HG03442 (cell line): ENCODE results near the gene IGLON5.

Experiments used
- ATAC-seq: cut with Tn5 transposase; IDR thresholded peaks from one replicate; pipeline ENCODE4 v1.9.1; 2021; ENCODE audit warnings: mild to moderate bottlenecking, moderate library complexity; ENCODE audit not compliant: unreplicated experiment

IGLON5 gene

DNA sequence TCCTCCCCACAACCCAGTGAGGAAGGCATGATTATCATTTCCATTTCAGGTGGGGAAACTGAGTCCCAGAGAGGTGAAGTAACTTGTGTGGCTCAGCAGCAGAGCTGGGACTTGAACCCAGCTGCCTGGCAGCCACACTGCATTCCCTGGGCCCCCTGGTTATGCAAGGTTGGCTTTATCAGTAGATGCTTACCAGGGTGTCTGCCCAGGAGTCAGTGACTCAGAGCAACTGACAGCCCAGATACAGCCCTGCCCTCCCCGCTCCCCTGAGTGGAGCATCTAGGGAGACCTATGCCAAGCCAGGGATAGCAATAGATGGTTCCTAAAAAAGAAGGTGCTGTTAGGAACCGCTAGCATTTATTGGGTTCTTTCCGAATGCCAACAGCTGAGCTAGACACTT is 5.9 kb downstream of the IGLON5 start:
- no peak for ATAC-seq

DNA sequence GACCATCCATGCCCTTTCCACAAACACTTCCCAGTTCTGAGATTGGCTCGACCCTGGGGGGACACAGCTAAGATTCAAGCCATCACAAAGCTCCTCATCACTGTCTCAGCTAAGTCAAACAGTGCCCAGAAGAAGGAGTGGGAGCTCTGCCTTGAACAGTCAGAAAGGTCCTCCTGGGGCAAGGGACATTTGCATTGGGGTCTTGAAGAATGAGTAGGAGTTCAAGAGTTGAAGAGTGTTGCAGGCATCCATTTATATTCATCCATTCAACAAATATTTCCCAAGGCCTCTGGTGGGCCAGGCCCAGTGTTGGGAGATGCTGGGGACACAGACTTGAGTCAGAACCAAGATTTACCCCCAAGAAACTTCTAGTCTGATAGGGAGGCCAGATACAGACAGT is 6.5 kb downstream of the IGLON5 start:
- ATAC-seq: no peak

DNA sequence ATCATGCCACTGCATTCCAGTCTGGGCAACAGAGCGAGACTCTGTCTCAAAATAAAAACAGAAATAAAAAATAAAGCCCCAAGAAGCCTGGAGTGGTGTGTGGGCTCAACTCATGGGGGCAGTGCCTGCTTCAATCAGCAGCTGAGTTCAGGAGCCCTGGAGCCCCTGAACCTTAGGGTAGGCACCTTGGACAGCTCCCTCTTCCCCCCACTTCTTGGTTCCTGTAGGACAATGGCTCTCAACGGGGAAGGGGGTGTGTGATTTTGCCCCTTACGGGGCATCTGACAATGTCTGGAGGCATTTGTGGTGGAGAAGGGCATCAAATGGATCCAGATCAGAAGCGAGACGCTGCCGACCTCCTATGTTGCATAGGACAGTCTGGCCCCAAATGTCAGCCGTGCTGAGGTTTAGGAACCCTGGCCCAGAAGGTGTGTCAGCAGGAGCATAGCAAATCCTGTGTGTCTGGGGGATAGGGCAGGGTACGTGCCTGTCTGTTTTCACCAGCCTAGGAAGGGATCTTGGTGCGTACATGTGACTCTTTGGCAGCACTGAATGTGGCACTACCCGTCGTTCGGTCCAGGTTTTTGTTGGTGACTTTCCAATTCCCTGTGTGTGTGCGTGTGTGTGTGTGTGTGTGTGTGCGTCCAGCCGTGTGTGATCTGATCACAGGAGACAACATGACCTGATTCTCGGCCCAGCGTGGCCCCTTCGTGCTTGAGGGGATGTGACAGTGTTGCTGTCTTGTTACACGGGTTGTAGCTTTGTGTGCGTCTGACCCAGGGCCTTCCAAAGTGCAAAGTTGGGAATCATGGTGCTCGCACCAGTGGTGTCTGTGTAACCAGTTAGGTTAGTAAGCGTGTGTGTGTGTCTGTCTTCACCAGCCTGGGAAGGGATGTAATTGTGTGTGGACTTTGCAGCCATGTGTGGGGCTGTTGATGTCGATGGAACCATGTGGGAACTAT is 7.5 kb downstream of the IGLON5 start:
- ATAC-seq: no peak

DNA sequence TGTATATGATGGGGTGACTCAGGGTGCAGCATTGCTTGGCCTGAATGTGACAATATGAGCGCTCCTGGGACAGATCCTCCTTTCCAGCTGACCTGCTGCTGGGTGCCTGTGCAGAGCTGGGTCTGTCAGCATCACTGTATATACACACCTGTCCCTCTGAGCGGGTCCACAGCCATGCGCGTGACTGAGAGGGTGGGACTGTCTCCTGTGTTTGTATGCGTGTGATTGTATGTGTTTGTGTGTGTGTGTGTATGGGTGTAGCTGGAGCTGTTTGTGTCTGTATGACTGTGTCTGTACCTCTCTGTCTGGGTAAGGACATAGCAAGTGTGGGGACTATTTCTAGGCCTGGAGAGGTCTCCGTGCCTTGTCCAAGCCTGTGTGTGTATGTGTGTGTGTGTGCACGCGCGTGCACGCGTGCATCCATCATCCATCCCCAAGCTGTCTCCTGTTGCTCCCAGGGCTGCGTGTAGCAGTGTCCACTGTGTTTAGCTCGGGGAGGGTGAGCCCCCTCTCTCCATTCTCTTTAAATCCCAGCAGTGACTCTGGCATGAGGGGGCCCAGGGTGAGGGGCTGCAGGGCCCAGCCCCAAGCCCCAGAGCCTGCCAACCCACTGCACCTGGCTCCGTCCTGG is 8.3 kb downstream of the IGLON5 start:
- ATAC-seq: no peak

DNA sequence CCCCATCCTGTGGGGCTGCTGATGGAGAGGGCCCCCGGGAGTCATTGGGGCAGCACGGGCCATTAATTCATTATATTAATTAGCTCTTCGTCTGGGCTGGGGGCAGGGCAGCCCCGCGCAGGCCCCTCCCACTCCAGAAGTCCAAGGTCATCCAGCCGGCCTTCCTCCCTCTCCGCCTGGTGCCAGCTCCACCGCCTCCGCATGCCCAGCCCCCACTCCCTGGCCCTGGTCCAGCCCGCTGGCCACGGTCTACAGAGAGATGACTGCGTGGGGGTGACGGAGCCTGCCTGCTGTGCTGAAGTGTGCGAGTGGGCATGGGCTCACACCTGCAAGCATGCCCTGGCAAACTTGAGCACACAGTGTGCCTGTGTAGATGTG is 8.8 kb downstream of the IGLON5 start:
- no peak for ATAC-seq

DNA sequence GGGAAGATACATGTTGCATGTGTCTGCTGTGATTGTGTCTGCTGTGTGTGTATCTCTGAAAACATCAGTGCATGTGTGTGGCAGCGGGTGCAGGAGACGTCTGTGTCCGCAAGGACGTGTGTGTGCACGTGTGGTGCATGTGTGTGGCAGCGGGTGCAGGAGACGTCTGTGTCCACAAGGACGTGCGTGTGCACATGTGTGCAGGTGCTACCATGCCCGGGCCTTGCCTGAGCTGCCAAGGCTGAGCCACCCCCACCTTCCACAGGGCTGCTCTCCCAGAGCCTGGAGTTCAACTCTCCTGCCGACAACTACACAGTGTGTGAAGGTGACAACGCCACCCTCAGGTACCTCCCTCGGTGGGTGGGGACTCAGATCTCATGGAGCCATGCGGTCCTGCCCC is 10.4 kb downstream of the IGLON5 start:
- ATAC-seq: no peak

DNA sequence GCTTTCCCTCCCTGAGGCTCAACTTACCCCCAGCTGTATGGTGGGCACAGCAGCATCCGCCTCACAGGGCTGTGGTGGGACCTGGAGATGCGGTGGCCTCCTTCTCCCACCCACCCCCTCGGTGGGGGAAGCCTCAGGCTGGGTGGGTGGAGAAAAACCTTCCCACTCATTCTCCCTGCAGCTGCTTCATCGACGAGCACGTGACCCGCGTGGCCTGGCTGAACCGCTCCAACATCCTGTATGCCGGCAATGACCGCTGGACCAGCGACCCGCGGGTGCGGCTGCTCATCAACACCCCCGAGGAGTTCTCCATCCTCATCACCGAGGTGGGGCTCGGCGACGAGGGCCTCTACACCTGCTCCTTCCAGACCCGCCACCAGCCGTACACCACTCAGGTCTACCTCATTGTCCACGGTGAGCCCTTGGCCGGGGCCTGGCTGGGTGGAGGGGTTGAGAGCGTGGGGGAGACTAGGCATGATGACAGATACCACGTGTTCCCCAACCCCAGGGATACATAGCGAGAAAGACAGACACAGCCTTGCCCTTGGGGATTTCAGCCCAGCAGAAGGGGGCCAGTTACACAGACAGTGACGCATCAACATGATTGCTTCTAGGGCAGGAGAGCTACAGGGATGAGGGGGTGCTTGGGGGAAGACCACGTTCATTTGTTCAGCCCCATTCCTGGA is 12.2 kb downstream of the IGLON5 start:
- no peak for ATAC-seq

DNA sequence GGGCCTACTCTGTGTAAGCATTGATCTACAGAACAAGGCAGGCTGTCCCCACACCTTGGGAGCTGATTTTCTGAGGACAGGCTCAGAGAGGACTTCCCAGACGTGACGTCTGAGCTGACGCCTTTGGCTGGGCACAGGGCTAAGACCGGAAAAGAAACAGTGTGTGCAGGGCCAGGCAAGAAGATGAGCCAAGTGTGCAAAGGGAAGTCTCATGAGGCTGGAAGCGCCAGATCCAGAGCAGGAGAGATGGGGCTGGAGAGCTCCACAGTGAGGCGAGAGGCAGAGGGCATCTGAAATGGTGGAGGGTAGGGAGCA is 12.7 kb downstream of the IGLON5 start:
- ATAC-seq: no peak

DNA sequence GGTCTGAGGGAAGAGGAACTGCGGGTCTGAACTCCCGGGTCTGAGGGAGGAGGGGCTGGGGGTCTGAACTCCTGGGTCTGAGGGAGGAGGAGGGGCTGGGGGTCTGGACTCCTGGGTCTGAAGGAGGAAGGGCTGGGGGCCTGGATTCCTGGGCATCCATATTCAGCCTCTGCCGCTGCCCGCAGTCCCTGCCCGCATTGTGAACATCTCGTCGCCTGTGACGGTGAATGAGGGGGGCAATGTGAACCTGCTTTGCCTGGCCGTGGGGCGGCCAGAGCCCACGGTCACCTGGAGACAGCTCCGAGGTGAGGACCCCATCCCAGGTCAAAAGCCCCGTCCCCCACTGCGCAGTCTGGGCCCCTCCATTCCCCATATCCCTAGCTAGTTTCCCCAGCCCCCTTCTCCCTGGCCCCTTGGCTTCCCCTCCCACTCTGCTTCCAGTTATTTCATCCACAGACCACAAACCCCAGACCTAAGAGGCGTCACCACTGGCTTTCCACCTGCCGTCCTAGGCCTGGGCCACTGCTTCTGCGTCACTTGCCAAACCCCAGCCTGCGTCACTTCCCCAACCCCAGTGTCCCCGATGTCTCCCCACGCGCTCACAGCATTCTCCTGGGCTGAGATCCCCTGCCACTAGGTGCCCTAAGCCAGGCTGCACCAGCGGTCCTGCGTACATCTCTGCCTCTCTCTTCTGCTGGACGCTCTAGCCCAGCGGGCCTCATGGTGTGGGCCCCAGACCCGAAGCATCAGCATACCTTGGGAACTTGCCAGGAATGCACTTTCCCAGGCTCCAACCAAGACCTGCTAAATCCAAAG is 13.9 kb downstream of the IGLON5 start:
- no peak for ATAC-seq

DNA sequence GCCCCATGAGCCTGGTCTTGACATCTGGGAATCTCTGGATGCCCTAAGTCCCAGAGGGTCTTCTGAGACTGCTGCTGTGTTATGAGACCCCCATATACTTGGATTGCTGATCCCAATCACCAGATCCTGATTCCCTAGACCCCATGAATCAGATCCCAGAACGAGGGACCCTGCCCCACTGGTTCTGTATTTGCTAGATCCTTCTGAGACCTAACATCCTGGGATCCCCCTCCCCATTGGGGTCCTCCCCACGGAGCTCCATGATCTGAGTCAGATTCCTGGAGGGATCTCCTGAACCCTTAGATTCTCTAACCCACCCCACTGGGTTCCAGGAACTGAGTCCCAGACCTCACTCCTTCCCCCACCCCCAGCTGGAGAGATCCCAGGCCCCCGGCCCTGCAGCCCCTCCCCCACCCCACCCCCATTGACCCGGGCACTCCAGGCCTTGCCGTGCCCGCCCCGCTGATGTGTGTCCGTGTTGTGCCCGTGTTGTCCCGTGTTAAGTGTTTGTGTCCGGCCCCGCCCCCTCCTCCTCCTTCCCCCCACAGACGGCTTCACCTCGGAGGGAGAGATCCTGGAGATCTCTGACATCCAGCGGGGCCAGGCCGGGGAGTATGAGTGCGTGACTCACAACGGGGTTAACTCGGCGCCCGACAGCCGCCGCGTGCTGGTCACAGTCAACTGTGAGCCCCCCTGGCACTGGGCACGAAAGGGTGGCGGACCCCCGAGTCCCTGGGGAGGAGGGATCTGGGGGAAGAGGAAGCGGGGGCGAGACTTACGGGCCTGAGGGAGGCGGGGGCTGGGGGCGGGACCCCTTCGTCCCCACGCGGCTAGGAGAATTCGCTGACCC is 15.0 kb downstream of the IGLON5 start:
- ATAC-seq: no peak

DNA sequence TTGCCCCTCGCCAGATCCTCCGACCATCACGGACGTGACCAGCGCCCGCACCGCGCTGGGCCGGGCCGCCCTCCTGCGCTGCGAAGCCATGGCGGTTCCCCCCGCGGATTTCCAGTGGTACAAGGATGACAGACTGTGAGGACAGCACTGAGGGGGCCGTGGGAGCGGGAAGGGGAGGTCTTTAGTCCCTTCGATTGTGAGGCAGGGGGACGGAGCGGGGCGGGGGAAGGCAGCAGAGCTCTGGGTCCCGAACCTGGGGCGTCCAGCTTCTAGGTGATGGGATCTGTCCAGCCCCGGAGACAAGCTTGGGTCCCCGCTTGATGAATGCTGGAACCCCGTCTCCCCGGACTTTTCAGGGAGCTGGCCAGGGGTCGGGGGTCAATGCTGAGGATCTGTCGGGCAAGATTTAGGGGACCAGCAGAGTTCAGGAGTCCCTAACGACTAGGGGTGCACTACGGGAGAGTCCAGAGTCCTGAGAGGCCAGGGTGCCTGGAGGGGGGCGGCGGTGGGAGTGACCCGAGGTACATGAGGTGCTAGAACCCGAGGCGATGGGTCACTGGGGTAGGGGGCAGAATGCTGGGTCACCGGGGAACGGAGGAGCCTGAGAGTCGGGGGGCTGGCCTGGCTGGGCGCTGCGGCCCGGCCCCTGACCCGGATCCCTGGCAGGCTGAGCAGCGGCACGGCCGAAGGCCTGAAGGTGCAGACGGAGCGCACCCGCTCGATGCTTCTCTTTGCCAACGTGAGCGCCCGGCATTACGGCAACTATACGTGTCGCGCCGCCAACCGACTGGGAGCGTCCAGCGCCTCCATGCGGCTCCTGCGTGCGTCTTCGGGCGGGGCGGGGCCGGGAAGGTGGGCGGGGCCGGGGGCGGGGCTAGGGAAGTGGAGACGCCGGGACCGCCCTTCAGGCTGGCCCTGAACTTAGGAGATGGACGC is 15.9 kb downstream of the IGLON5 start:
- ATAC-seq: no peak

DNA sequence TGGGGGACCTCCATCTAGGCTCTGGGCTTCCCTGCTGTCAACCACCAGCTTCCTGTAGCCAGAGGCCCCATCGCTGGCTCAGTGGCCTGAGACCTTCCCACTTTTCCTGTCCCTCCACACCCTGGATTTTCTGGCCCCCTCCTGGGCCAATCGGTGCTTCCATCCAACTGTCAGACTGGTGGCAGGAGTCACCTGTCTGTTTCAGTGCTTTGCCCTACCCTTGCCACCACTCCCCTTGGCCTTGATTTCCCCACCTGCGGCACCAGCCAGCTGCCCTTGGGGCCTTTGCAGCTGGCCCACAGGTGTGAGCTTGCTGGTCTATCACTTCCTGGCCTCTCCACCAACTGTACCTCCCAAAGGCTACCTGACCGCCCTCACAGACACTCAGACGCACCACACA is 18.0 kb downstream of the IGLON5 start:
- ATAC-seq: no peak

DNA sequence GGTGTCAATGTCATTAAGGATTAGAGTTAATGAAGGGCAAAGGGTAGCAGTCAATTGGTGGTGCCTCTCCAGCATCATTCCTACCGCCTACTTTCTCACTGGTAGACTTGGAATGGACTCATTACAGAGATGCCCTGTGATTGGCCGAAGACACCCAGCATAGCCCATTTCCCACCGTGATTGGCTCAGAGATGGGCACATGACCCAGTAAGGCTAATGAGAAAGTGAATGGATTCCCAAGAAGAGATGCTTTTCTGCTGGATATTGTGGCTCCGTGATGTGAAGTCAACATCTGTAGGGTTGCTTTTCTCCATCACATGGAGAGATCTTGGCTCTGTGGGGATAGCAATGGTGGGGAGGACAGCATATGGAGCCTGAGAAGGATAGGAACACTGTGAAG is 18.9 kb downstream of the IGLON5 start:
- no peak for ATAC-seq

DNA sequence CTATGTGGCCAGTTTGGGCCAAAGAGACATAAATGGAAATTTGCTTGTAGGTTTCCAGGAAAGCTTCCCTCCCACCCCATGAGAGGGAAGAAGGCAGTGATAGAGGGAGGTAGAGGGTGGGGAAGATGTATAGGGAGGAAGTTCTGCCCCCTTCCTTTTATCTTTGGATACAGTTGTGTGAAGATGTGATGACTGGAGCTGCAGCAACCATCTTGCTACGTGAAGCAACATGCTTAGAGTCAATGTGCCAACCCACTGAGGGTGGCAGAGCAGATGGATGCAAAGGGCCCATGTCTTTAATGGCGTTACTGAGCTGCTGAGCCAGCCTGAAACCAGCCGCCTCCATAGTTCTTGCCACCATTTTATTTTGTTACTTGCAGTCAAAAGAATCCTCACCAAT is 19.7 kb downstream of the IGLON5 start:
- no peak for ATAC-seq

DNA sequence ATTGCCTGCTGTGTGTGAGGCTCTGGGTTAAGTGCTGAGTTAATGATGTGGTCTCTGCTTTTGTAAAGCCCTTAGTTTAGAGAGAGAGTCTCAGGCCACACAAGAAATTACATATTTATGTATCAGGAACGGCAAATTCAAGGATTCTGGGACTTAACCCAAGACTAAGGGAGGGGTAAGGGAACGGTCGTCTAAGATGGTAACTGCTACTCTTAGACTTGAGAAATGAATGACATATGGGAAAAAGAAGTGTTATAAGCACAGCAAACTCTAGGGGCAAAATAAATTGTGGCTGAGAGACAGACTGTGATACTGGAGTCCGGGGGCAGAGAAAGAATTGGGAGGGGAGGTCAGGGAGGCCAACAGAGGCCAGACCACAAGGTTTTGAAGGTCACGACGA is 20.3 kb downstream of the IGLON5 start:
- ATAC-seq: no peak

DNA sequence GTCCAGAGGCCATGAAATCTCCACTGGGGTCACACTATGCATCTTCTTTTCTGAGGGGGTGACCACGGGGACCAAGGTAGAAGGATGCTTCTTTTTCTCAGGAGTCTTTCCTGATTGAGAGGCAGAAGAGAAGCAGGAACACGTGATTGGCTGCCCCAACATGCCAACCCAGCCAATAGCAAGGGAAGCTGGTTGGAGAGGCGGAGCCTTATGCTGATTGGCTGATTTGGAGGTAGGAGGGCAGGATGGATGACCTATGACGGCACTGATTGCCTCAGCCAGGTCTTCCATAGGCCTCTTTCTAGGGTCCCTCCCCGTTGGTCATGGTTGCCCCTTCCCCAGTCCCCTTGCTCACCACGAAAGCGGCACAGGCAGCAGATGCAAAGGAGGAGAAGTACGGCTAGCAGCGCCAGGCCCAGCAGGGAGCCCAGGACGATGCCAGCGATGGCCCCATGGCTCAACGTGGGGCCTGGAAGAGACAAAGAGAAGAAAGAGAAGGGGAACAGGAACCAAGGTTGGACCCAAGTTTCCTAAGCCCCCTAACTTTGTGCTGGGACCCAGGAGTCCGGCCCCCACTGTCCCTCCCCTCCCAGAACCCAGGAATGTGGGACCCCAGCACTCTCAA is 22.5 kb downstream of the IGLON5 start:
- ATAC-seq: no peak

DNA sequence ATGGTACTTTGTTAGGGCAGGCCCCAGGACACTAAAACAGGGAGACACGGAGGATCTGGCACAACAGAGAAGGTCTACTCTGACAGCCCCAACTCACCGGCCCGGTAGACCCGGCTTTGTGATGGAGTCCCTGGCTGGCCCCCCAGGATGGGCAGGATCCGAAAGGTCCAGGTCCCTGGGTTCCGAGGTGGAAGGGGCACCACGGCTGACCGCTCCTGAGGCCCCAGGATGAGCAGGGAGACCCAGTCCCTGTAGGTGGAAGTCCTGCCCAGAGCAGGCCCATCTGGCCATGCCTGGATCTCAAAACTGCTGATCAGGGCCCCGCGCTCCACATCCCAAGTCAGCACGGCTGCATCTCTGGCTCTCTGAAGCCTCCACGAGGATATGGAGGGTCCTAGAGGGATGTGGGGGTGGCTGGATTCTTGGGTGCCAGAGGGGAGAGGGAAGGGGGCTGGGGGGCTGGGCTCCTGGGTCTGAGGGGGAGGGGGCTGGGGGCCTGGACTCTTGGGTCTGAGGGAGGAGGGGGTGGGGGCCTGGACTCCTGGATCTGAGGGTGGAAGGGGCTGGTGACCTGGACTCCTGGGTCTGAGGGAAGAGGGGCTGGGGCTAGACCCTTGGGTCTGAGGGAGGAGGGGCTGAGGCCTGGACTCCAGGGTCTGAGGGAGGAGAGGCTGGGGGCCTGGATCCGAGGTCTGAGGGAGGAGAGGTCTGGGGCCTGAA is 25.9 kb downstream of the IGLON5 start:
- no peak for ATAC-seq
